ENCODE data around the gene AP5S1.

DNA sequence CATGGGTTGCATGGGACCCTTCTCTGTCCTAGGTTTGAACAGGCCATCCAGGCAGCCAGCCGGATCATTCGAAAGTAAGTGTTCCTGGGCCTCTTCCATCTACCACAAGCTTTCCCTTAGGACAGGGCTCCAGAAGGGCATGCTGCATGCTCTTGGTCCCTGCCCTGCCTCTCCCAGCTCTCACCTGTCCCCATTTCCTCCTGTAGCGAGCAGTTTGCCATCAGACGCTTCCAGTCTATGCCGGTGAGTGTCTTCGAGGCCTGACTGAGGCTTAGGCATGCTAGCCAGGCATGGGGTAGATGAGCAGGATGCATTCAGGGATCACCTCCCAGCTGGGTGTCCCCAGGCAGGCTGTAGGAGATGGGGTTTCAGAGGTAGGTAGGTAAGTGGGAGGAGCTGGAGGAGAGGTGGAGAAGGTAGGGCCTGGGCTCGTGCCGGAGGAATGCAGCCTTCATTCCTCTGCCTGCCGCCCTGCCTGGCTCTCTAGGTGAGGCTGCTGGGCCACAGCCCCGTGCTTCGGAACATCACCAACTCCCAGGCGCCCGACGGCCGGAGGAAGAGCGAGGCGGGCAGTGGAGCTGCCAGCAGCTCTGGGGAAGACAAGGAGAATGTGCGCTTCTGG is 20.0 kb upstream of the AP5S1 start:
- TF ChIP-seq, protein P1, sequence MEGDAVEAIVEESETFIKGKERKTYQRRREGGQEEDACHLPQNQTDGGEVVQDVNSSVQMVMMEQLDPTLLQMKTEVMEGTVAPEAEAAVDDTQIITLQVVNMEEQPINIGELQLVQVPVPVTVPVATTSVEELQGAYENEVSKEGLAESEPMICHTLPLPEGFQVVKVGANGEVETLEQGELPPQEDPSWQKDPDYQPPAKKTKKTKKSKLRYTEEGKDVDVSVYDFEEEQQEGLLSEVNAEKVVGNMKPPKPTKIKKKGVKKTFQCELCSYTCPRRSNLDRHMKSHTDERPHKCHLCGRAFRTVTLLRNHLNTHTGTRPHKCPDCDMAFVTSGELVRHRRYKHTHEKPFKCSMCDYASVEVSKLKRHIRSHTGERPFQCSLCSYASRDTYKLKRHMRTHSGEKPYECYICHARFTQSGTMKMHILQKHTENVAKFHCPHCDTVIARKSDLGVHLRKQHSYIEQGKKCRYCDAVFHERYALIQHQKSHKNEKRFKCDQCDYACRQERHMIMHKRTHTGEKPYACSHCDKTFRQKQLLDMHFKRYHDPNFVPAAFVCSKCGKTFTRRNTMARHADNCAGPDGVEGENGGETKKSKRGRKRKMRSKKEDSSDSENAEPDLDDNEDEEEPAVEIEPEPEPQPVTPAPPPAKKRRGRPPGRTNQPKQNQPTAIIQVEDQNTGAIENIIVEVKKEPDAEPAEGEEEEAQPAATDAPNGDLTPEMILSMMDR (IDR thresholded peaks at IDR 0.05), result no peak
- no peak for TF ChIP-seq POLR2A (IDR thresholded peaks at IDR 0.05)

Data from heart left ventricle (tissue), 13 donors.